Measurements from ENCODE around the gene AP3S1.
"Not testable (repeated sequence)": the region's sequence is repeated elsewhere in the genome, so short reads cannot be mapped to it uniquely, and the experiment has no call there.

AP3S1 gene

DNA sequence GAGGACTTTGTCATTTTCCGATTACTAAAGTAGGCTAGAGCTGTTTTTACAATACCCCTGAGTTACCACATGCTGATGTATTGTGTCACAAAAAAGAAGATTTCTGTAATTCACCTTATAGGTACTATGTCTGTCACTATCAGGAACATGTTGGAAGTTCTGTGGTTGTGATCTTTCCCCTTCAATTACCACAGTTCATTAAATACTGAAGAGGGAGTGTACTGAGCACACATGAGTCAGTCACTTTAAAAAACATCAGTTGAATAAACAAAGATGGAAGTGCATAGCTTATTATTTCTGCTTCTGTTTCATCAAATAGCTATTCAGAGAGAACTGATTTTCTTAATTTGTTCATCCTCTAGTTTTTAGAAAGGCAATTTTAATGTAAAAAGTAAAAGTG lies 31.7 kb downstream of the AP3S1 start:
- no peak for DNase-seq

DNA sequence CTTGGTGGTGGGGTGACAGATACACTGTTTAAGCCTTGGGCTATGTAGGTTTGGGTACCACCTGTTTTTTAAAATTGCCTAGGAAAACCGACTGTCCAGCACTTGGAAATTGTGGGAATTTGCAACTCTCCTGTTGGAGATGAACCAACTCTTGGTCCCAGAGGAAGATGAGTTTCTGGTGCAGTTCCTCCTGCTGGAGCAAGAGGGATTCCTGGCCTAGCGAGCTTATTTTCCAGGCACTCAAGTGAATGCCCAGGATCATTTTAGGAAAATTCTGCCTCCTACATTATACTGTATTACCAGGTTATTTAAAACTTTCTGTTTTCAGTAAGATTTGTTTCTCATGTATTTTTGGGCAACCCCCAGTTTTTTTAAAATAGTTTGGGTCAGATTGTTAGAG lies 33.7 kb downstream of the AP3S1 start:
- no peak for DNase-seq

DNA sequence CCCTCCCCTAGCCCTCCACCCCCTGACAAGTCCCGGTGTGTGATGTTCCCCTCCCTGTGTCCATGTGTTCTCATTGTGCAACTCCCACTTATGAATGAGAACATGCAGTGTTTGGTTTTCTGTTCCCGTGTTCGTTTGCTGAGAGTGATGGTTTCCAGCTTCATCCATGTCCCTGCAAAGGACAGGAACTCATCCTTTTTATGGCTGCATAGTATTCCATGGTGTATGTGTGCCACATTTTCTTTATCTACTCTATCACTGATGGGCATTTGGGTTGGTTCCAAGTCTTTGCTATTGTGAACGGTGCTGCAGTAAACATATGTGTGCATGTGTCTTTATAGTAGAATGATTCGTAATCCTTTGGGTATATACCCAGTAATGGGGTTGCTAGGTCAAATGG lies 35.6 kb downstream of the AP3S1 start:
- DNase-seq = not testable (repeated sequence)

DNA sequence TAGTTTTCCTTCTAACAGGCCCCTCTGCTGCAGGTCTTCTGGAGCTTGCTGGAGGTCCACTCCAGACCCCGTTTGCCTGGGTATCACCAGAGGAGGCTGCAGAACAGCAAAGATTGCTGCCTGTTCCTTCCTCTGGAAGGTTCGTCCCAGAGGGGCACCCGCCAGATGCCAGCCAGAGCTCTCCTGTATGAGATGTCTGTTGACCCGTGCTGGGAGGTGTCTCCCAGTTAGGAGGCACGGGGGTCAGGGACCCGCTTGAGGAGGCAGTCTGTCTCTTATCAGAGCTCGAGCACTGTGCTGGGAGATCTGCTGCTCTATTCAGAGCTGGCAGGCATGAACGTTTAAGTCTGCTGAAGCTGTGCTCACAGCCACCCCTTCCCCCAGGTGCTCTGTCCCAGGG lies 40.7 kb downstream of the AP3S1 start:
- not testable (repeated sequence) for DNase-seq

DNA sequence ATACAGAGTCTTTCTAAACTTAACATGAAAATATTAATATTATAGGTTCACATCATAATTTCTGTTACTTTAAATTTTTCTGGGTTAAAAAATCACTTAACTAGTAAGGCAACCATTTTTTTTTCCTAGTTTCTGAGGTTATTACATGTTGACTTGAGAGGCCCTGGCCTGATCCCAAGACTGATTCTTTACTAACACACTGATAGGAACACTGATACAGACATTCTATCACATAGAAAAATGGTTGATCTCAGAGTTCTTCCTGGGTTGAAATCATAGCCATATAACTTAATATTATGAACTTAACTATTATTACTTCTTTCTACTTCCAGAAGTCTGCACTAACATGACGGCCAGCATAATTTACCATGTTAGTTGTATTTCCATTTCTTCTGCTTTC lies 43.0 kb downstream of the AP3S1 start:
- no peak for DNase-seq

DNA sequence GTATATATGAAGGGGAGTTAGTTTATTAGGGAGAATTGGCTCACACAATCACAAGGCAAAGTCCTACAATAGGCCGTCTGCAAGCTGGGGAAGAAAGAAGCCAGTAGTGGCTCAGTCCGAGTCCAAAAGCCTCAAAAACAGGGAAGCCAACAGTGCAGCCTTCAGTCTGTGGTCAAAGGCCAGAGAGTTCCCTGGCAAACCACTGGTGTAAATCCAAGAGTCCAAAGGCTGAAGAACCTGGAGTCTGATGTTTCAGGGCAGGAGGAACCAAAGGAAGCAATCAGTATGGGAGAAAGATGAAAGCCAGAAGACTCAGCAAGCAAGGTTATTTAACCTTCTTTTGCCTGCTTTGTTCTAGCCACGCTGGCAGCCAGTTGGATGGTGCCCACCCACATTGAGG lies 43.5 kb downstream of the AP3S1 start:
- DNase-seq = not testable (repeated sequence)

DNA sequence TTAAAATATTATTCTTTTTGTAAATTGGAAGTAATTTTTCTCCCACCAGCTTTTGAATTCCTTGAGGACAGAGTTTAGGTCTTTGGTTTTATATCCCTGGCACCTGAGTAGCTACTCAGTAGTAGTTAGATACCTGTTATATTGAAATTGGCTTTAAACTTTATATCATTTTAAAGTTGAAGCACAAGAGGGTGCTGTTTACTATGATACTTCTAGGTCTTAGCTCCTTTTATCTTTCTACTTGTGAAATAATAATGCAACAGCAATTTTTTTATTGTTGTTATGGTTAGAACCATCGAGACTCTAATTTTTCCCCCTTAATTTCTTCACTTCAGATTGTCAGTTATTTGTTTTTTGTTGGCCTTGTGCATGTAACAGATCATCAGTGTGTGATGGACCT lies 46.3 kb downstream of the AP3S1 start:
- no peak for DNase-seq

DNA sequence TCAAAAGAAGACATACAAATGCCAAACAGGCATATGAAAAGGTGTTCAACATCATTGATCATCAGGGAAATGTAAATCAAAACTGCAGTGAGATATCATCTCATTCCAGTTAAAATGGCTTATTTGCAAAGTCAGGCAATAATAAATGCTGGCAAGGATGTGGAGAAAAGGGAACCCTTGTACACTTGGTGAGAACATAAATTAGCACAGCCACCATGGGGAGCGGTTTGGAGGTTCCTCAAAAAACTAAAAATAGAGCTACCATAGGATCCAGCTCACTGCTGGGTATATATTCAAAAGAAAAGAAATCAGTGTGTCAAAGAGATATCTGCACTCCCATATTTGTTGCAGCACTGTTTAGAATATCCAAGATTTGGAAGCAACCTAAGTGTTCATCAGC lies 50.3 kb downstream of the AP3S1 start:
- DNase-seq = no peak

DNA sequence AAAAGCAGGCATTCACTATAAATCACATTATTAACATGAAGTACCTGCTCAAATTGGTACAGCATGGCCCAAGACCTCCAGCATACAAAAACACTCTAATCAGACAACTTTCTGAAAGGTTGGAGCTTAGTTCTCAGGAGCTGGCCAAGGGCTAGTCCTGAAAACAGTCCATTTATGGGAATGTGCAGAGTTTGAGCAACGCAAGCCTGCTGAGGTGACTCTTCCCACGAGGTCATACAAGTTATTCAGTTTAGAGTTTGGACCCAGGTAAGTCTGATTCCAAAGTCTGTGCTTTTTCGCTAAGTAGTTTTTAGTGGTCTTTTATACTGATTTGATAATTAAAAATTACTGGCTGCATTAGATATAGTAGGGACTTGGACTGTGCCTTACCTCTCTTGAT lies 52.6 kb downstream of the AP3S1 start:
- no peak for DNase-seq

DNA sequence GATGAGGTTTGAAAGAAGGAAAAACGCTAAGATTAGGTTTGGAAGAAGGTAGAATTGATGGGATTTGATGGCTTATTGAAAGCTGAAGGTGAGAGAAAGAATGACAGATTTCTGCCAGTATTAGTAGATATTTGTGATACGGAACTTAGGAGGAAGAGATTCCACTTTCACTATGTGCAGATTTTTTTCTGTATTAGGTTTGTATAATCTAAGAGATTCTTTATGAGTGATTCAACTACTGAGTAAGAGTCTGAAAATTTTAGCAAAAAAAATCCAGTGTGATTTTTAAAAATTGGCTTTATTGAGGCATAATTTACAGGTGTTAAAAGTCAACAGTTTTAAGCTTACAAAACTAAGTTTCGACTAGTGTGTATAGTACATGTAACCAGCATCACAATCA lies 54.1 kb downstream of the AP3S1 start:
- DNase-seq = no peak

DNA sequence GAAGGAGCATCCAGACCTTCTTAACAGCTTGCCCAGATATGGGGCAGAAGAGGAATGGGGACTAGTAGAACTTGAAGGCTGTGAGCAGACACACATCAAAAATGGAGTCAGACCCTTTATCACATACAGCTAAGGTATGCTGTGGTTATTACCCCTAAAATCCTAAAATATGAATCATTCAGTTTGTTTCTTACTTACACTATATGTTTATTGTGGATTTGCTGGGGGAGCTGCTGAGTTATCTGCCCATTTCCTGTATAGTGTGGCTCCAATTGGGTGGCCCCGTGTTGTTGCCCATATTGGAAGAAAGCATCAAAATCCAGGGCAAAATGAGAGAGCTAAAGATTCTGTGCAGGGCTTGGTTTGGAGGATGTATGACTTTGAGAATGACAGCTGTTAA lies 56.9 kb downstream of the AP3S1 start:
- no peak for DNase-seq

DNA sequence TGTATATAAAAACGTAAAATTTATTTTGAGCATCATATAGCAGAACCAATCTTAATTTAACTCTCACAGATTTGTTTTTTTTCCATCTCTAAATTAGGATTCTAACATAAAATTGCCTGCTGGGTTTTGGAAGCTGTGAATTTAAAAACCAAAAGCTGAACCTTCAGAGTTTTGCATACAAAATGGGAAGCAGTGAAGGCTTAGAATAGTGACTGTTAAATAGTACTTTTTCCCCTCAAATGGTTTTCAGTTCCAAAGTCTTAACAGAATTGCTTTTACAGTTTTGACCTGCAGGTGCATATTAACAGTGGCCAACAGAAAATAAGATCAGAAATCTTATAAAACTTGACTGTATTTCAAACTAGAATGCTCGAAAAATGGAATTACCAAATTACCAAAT lies 65.4 kb downstream of the AP3S1 start:
- no peak for DNase-seq

DNA sequence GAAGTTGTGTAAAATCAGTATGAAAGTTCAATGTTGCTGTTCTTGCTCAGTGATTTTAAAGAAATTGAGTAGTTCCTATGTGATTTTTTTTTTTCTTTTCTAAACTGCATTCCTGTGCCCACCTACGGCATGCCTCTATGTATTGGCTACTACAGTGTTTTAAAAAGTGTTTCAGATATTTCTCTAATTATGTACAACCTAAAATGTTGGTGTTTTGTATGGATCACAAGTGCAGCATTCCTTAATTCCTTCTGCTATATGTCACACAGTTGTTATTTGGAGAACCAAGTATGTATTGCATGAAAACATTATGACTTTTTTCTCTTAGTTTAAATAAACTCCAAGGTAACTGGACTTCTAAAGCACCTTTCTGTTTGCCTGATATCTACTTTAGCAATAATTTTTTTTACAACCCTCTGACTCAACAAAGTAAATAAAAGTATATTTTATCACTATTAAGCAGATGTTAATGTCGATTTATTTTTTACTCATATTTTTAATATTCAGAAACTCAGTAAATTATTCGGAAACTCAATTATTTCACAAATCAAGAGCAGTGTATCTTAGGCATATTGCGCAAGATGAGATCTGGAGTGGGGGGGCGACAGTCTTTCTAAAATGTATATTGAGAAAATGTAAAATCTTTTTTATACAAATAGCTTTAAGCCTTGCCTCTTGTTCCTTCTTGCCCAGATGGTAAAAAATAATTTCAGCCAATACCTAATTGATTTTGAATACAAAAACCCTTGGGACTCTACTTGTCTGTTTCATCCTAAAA lies 72.1 kb downstream of the AP3S1 start:
- not testable (repeated sequence) for DNase-seq

DNA sequence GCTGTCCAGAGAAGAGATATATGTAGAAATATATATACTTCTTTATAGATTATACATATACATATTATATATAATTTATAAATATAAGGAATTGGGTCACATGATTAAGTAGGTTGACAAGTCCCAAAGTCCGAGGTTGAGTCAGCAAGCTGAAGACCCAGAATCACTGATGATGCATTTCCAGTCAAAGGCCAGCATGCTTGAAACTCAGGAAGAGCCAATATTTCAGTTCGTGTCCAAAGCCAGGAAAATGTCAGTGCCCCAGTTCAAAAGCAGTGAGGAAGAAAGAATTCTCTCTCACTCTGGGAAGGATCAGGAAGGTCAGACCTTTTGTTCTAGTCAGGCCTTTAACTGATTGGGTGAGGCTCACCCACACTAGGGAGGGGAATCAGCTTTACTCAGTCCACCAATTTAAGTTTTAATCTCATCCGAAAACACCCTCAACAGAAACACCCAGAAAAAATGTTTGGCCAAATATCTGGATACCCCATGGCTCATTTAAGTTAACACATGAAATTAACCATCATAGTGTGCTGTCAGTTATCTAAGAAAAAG lies 78.5 kb downstream of the AP3S1 start:
- no peak for DNase-seq

DNA sequence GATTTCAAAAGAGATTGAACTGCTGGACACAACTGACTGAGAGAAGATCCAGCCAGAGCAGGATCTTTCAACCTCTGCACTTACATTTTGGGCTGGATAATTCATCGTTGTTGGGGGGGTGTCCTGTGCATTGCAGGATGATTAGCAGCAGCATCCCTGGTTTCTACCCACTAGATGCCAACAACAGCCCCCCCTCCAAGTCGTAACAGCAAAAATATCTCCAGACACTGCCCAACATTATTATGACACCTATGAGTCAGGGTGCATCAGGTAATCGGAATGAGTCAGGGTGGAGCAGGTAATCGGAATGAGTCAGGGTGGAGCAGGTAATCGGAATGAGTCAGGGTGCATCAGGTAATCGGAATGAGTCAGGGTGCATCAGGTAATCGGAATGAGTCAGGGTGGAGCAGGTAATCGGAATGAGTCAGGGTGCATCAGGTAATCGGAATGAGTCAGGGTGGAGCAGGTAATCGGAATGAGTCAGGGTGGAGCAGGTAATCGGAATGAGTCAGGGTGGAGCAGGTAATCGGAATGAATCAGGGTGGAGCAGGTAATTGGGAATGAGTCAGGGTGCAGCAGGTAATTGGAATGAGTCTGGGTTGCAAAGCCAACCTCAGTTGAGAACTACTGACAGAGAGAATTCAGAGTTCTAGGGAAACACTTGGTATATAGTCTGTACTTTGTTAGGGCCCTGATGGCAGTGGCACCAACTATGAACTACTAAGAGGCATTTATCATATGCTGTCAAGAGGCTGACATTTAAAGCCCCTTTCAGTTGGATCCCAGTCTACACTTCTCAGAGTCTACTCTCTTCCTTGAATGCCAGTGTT lies 87.1 kb downstream of the AP3S1 start:
- not testable (repeated sequence) for DNase-seq

DNA sequence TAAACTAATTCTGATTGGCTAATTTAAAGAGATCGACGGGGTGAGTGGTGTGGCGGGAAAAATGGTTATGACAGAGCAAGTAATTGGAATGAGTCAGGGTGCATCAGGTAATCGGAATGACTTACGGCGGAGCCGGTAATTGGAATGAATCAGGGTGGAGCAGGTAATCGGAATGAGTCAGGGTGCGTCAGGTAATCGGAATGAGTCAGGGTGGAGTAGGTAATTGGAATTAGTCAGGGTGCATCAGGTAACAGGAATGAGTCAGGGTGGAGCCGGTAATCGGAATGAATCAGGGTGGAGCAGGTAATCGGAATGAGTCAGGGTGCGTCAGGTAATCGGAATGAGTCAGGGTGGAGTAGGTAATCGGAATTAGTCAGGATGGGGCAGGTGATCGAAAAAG lies 88.4 kb downstream of the AP3S1 start:
- not testable (repeated sequence) for DNase-seq

DNA sequence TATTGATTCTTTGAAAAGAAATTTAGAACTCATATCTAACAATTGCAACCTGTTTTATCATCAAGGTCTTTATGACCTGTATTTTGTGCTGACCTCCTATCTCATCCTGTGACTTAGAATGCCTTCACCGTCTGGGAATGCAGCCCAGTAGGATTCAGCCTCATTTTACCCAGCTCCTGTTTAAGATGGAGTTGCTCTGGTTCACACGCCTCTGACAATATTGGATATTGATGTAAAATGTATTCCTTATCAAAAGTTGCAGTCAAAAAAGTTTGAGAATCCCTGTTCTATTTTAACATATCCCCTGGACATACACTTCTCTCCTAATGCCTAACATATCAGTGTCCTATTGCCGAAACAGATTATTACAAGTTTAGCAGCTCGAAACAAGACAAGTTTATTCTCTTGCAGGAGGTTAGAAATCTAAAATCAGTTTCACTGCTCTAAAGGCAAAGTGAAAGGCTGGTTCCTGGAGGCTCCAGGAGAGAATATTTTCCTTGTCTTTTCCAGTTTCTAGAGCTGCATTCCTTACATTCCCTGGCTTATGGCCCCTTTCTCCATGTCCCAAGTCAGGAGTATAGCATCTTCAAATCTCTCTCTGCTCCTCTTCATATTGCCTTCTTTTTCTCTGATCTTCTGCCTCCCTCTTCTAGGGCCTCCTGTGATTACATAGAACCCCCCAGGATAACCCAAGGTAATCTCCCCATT lies 89.0 kb downstream of the AP3S1 start:
- DNase-seq = no peak

DNA sequence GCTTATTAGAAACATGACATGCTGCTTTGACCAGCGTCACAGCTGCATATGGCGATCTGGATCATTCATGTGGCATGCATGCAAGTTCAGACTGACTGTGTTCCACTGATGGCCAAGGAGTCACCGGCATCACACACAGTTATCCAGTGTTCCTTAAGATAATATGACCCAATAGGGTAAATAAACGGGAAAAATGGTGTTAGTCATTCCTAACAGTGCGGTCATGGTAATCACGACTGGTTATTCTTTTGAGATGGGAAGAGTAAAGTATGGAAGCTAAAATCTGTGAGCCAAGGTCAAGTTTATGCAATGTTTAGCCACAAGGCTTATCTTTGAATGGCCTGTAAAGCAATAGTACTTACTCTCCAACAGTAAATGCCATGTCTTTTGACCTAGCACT lies 91.3 kb downstream of the AP3S1 start:
- no peak for DNase-seq

DNA sequence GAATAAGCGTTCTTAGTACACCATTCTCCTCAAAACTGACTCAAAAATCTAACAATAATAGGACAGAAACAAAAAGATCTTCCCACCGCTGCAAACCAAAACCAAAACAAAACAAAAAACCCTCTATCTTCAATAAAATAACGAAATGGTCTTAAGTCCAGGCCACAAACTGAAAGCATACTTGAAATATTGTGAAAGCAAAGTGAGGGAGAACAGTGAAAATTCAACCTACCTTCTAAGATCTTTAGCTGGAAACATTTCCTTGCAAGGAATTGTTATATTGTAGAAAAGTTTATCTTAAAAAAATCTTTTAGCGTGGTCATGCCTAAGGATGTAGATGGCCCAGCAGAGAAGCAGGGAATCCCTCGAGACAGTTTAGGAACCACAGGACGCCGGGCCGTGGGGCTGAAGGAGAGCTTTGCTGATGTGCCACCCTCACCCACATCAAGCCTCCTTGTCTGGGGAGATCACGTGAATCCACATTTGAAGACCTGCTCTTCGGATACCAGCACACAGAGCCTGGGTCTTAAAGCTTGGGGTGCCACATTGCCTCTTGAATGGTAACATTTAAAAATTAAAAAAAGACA lies 92.7 kb downstream of the AP3S1 start:
- DNase-seq = no peak

DNA sequence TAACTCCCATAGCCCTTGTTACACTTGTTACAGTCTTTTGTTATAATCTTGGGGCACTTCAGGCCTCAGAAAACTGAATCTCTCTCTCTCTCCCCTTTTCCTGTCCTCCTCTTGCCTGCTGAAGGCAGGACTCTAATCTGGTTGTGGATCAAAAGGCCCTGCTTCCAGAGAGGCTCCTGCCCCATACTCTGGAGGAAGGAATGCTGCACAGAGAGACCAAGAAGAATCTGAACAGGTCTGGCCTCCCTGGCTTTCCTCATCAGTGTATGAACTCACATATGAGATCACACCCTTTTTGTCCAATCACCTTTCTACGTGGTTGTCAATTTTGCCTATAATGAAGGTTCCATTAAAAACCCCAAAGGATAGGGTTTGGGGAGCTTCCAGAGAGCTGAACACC lies 94.3 kb downstream of the AP3S1 start:
- DNase-seq = no peak

DNA sequence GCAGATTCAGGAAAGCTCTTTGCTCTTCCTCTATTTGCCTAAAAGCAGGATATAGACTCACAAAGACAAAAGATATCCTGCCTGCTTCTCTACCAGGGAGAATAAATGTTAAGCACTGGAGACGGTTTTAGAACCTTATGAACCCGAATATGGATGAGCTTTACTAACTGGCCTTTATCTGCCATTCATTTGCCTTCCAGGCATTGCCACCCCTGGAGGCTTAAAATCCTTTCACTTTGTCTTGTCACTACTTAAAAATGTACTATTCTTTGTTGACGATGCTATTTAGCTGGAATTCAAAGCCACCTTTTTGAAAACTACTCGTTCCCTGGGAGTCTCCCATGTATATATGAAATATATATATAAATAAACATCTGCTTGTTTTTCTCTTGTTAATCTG lies 97.3 kb downstream of the AP3S1 start:
- DNase-seq = no peak

DNA sequence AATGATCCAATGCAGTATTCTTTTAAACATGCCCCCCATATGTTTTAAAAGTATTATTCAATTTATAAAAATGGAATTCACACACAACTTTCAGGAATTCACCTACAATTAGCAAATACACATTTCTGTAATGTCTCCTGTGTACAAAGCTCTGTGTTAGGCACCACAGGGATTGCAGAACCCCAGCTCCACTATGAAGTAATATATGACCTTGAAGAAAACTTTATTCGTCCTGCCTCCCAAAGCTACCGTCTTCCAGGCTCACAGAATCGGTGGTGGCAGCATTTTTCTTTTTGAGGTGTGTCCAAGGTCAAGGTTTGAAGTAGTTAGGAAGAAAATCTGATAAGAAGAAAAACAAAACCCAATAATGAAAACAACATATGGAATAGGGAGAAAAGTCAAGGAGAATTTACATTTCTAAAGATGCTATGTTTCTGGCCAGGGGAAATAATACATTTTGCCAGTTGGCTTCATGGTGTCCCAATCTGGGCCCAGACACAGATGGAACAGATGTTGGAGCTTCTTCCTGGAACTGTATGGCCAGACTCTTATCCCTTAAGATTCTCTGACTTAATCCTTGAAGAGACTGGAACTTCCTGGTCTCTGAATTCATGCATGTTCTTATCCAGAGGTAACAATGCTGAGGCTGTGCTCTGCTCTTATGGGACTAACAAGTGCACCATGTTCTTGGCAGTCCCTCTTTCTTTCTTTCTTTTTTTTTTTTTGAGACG lies 98.5 kb downstream of the AP3S1 start:
- no peak for DNase-seq

Measured in activated gamma-delta T cell (primary cell).